NB4 (cell line): ENCODE data around the gene WDR45.

Source experiments
- MYC ChIP-seq: IDR thresholded peaks from 2 replicates; pipeline ENCODE4 v1.6.1; 2011; ENCODE audit warnings: low read depth, low read length
- POLR2A ChIP-seq: IDR thresholded peaks from 2 replicates; pipeline ENCODE4 v1.6.1; 2011; ENCODE audit warnings: mild to moderate bottlenecking; ENCODE audit not compliant: insufficient read length; ENCODE audit errors: extremely low read depth
- TF ChIP-seq, protein P1 (sequence below): IDR thresholded peaks from 2 replicates; pipeline ENCODE4 v1.6.1; 2011; ENCODE audit warnings: low read depth, low read length
- TF ChIP-seq, protein P2 (sequence below): IDR thresholded peaks from one replicate; pipeline ENCODE4 v1.5.1; 2012; ENCODE audit warnings: low read depth, low read length

DNA sequence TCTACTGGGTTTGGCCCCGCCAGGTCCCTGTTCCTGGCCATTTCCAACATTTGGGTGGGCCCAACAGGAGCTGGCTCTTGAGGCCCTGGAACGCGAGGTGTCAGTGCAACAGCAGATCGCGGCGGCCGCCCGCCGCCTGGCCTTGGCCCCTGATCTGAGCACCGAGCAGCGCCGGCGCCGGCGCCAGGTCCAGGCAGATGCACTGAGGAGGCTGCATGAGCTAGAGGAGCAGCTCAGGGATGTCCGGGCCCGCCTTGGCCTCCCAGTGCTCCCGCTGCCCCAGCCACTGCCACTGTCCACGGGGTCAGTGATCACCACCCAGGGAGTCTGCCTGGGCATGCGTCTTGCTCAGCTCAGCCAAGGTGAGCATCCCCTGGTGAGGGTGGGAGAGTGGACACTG lies 15.4 kb downstream of the WDR45 start:
- TF ChIP-seq, protein P1, sequence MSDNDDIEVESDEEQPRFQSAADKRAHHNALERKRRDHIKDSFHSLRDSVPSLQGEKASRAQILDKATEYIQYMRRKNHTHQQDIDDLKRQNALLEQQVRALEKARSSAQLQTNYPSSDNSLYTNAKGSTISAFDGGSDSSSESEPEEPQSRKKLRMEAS = no peak
- TF ChIP-seq POLR2A (no peak), MYC (no peak)
- TF ChIP-seq, protein P2, sequence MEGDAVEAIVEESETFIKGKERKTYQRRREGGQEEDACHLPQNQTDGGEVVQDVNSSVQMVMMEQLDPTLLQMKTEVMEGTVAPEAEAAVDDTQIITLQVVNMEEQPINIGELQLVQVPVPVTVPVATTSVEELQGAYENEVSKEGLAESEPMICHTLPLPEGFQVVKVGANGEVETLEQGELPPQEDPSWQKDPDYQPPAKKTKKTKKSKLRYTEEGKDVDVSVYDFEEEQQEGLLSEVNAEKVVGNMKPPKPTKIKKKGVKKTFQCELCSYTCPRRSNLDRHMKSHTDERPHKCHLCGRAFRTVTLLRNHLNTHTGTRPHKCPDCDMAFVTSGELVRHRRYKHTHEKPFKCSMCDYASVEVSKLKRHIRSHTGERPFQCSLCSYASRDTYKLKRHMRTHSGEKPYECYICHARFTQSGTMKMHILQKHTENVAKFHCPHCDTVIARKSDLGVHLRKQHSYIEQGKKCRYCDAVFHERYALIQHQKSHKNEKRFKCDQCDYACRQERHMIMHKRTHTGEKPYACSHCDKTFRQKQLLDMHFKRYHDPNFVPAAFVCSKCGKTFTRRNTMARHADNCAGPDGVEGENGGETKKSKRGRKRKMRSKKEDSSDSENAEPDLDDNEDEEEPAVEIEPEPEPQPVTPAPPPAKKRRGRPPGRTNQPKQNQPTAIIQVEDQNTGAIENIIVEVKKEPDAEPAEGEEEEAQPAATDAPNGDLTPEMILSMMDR = no peak
